HK-2 (cell line): ENCODE results near the gene ACVR2A.

Source experiments
- DNase-seq: peaks from one replicate; pipeline ENCODE4 v3.0.0-alpha.2; 2018; ENCODE audit not compliant: unreplicated experiment

Gene ACVR2A

GRCh38 chr2:147855316-147855715 is 10.5 kb downstream of the ACVR2A start:
- no peak for DNase-seq

- no peak for DNase-seq
Measured at GRCh38 chr2:147855977-147856376, 11.1 kb downstream of the ACVR2A start.

GRCh38 chr2:147860009-147860408 is 15.2 kb downstream of the ACVR2A start:
- no peak for DNase-seq

- DNase-seq = no peak
Measured at GRCh38 chr2:147862859-147863516, 18.2 kb downstream of the ACVR2A start.

GRCh38 chr2:147863835-147864234 is 19.0 kb downstream of the ACVR2A start:
- no peak for DNase-seq

GRCh38 chr2:147865560-147865959 is 20.7 kb downstream of the ACVR2A start:
- DNase-seq = no peak

GRCh38 chr2:147867050-147867449 is 22.2 kb downstream of the ACVR2A start:
- DNase-seq = no peak

- DNase-seq = no peak
Measured at GRCh38 chr2:147869934-147870333, 25.1 kb downstream of the ACVR2A start.

- no peak for DNase-seq
Measured at GRCh38 chr2:147872967-147873366, 28.1 kb downstream of the ACVR2A start.

GRCh38 chr2:147873859-147874483 is 29.1 kb downstream of the ACVR2A start:
- no peak for DNase-seq

GRCh38 chr2:147879846-147880245 is 35.0 kb downstream of the ACVR2A start:
- no peak for DNase-seq

GRCh38 chr2:147882631-147883030 is 37.8 kb downstream of the ACVR2A start:
- DNase-seq = no peak

GRCh38 chr2:147884830-147885229 is 40.0 kb downstream of the ACVR2A start:
- no peak for DNase-seq

GRCh38 chr2:147886136-147886535 is 41.3 kb downstream of the ACVR2A start:
- DNase-seq = no peak

- no peak for DNase-seq
Measured at GRCh38 chr2:147888680-147889079, 43.9 kb downstream of the ACVR2A start.

- DNase-seq = no peak
Measured at GRCh38 chr2:147904051-147904450, 59.2 kb downstream of the ACVR2A start.

- no peak for DNase-seq
Measured at GRCh38 chr2:147909178-147909577, 64.3 kb downstream of the ACVR2A start.

- DNase-seq = no peak
Measured at GRCh38 chr2:147910990-147911473, 66.2 kb downstream of the ACVR2A start.

- DNase-seq = no peak
Measured at GRCh38 chr2:147913701-147914480, 69.1 kb downstream of the ACVR2A start.

- DNase-seq = no peak
Measured at GRCh38 chr2:147916067-147916466, 71.2 kb downstream of the ACVR2A start.

- no peak for DNase-seq
Measured at GRCh38 chr2:147916723-147917122, 71.9 kb downstream of the ACVR2A start.

- no peak for DNase-seq
Measured at GRCh38 chr2:147917161-147917560, 72.3 kb downstream of the ACVR2A start.

GRCh38 chr2:147923846-147924245 is 79.0 kb downstream of the ACVR2A start:
- DNase-seq = no peak
